K562 (cell line): ENCODE results near the gene ZNF407. TPM values are rescaled to one million over a fixed set of nuclear protein-coding genes. Genes with fewer than 3 reads are reported as not detected.

ENCODE experiments used
- ATAC-seq: fragments of 200-7000 bp; cut with Tn5 transposase; 3 replicates; pipeline ENCODE4 v1.9.1; 2020; ENCODE audit warnings: moderate library complexity
- BruUV-seq: library from RNA; stranded (reverse); fragments of 400-500 nt; replicated peaks from 2 replicates; lab custom pipeline; 2021; lab: Mats Ljungman, UMichigan
- CTCF ChIA-PET: fragments of 300-600 bp; formaldehyde crosslinking; extraction: SDS; loops from one replicate; lab custom pipeline; 2021; ENCODE audit warnings: low intra/inter-chr PET ratio; lab: Yijun Ruan, JAX
- POLR2A ChIA-PET: fragments of 300-600, 350-650 bp; sonication (Branson Sonifier 250); formaldehyde crosslinking; extraction: SDS; loops from one replicate; lab custom pipeline; 2021; ENCODE audit warnings: antibody characterized with exemption, inconsistent platforms; lab: Yijun Ruan, JAX
- DNase-seq, 4 experiments: peaks; one replicate each; pipeline versions ENCODE4 v3.0.0 to v3.0.0-alpha.2; 2011 to 2018; ENCODE audit warnings: low spot score in 3 of 4, mixed read lengths in 3 of 4; ENCODE audit errors: extremely low read depth in 1 of 4
- FAIRE-seq: peaks from 2 replicates; lab custom pipeline; 2011; peaks lifted over from hg19 to GRCh38; lab: Jason Lieb, UNC
- H2AFZ ChIP-seq: 2 replicates; pipeline ENCODE4 v1.6.0; 2011; ENCODE audit warnings: low read depth, low read length, control low read depth, inconsistent platforms
- H3K27ac ChIP-seq: fragments of 200-600 bp; 3 replicates; pipeline ENCODE4 v1.8.0; 2011; ENCODE audit warnings: low read depth, mild to moderate bottlenecking, control low read depth, inconsistent platforms, low read length, moderate library complexity, mixed read lengths; ENCODE audit errors: extremely low read depth
- H3K27me3 ChIP-seq, 2 experiments: fragments of 300-600 bp in 1 of 2; 2 replicates in 1 of 2; 3 replicates in 1 of 2; pipeline versions ENCODE4 v1.6.0 to v1.8.0; 2011; ENCODE audit warnings: inconsistent platforms in 2 of 2, low read length in 2 of 2, mild to moderate bottlenecking in 1 of 2, mixed read lengths in 1 of 2, moderate library complexity in 1 of 2; ENCODE audit not compliant: control insufficient read depth in 2 of 2, insufficient read depth in 2 of 2
- H3K36me3 ChIP-seq: fragments of 300-600 bp; 3 replicates; pipeline ENCODE4 v1.8.0; 2011; ENCODE audit warnings: mild to moderate bottlenecking, low read length, inconsistent platforms; ENCODE audit not compliant: control insufficient read depth, insufficient read depth
- H3K4me1 ChIP-seq, 2 experiments: fragments of 200-600 bp in 1 of 2; replicated peaks in 1 of 2; 2 replicates in 1 of 2; 3 replicates in 1 of 2; pipeline versions ENCODE4 v1.5.1 to v1.8.0; 2011; ENCODE audit warnings: inconsistent platforms in 2 of 2, low read length in 2 of 2, mild to moderate bottlenecking in 1 of 2, mixed read lengths in 1 of 2, moderate library complexity in 1 of 2; ENCODE audit not compliant: control insufficient read depth in 2 of 2, insufficient read depth in 2 of 2
- H3K4me2 ChIP-seq: 2 replicates; pipeline ENCODE4 v1.6.1; 2011; ENCODE audit warnings: low read length, control low read depth, inconsistent platforms, mixed read lengths; ENCODE audit not compliant: insufficient read depth
- H3K4me3 ChIP-seq: fragments of 200-600 bp; sonication (generic), shearing (Covaris generic); 2 replicates; pipeline ENCODE4 v1.5.1; 2016; ENCODE audit warnings: control low read depth, inconsistent platforms
- H3K79me2 ChIP-seq: fragments of 200-600 bp; 3 replicates; pipeline ENCODE4 v1.8.0; 2011; ENCODE audit warnings: low read length, inconsistent platforms; ENCODE audit not compliant: control insufficient read depth, insufficient read depth
- H3K9ac ChIP-seq, 2 experiments: 2 replicates each; pipeline versions ENCODE4 v1.6.0 to v1.6.1; 2011; ENCODE audit warnings: low read depth in 2 of 2, low read length in 2 of 2, control low read depth in 1 of 2, inconsistent platforms in 1 of 2, mild to moderate bottlenecking in 1 of 2, mixed read lengths in 1 of 2; ENCODE audit not compliant: insufficient read depth in 1 of 2
- H3K9me1 ChIP-seq: one replicate; pipeline ENCODE4 v1.6.0; 2011; ENCODE audit warnings: inconsistent platforms, mild to moderate bottlenecking, low read length, moderate library complexity; ENCODE audit not compliant: control insufficient read depth, insufficient read depth
- H3K9me3 ChIP-seq: replicated peaks from 2 replicates; pipeline ENCODE4 v1.5.1; 2011; ENCODE audit warnings: low read depth, low read length, inconsistent platforms; ENCODE audit not compliant: control insufficient read depth, insufficient read depth
- H4K20me1 ChIP-seq: replicated peaks from 2 replicates; pipeline ENCODE4 v1.6.1; 2011; ENCODE audit warnings: low read length, inconsistent platforms, mixed read lengths; ENCODE audit not compliant: control insufficient read depth, insufficient read depth
- BCL6 ChIP-seq: fragments of 250-450 bp; sonication (Bioruptor Pico); IDR thresholded peaks from 2 replicates; pipeline ENCODE4 v1.4.0; 2020
- DNMT1 ChIP-seq: fragments of 450-650 bp; IDR thresholded peaks from 2 replicates; pipeline ENCODE4 v1.6.1; 2016; ENCODE audit warnings: antibody characterized with exemption, mild to moderate bottlenecking
- ELK3 ChIP-seq: fragments of 450-650 bp; formaldehyde crosslinking; IDR thresholded peaks from 2 replicates; pipeline ENCODE4 v1.4.0; 2020; ENCODE audit warnings: mild to moderate bottlenecking
- ETV6 ChIP-seq, 3 experiments: fragments of 150-350 bp in 1 of 3; sonication (generic) in 1 of 3; formaldehyde crosslinking in 1 of 3; IDR thresholded peaks; 2 replicates each; pipeline versions ENCODE4 v1.6.1 to v1.8.0; 2014 to 2022; ENCODE audit warnings: borderline replicate concordance in 2 of 3, low read depth in 2 of 3, antibody characterized with exemption in 1 of 3, low read length in 1 of 3, mild to moderate bottlenecking in 1 of 3, missing genetic modification reagents in 1 of 3
- KLF10 ChIP-seq: fragments of 250-450 bp; sonication (Bioruptor Pico); IDR thresholded peaks from 2 replicates; pipeline ENCODE4 v1.6.1; 2021; ENCODE audit warnings: matching md5 sums
- MBD1 ChIP-seq: fragments of 250-450 bp; sonication (Bioruptor Pico); IDR thresholded peaks from 2 replicates; pipeline ENCODE4 v1.8.0; 2022; ENCODE audit warnings: inconsistent platforms
- SRSF1 ChIP-seq: fragments of 200-400 bp; formaldehyde crosslinking; IDR thresholded peaks from 2 replicates; pipeline ENCODE4 v1.6.1; 2017; ENCODE audit warnings: mild to moderate bottlenecking, low read depth, low read length, moderate library complexity
- TAL1 ChIP-seq: fragments of 450-650 bp; IDR thresholded peaks from 2 replicates; pipeline ENCODE4 v1.6.1; 2016; ENCODE audit warnings: mild to moderate bottlenecking
- VEZF1 ChIP-seq: fragments of 200-800 bp; sonication (Bioruptor generic); IDR thresholded peaks from 2 replicates; pipeline ENCODE4 v1.6.1; 2017; ENCODE audit warnings: missing genetic modification characterization, missing compliant biosample characterization
- ZBTB5 ChIP-seq: fragments of 450-650 bp; IDR thresholded peaks from 2 replicates; pipeline ENCODE4 v1.6.1; 2017; ENCODE audit warnings: antibody characterized with exemption
- ZFP91 ChIP-seq: sonication (generic); formaldehyde crosslinking; IDR thresholded peaks from 2 replicates; pipeline ENCODE4 v1.8.0; 2022; ENCODE audit warnings: mild to moderate bottlenecking, missing genetic modification reagents
- ZKSCAN1 ChIP-seq: fragments of 150-350 bp; IDR thresholded peaks from 2 replicates; pipeline ENCODE4 v1.6.1; 2016; ENCODE audit warnings: low read depth, low read length
- ZNF586 ChIP-seq: fragments of 450-650 bp; formaldehyde crosslinking; conservative IDR thresholded peaks from 2 replicates; pipeline ENCODE4 v1.4.0; 2020; ENCODE audit warnings: mild to moderate bottlenecking, moderate library complexity
- WGBS: fragments of 100-300 bp; shearing (Covaris generic); methylation state at CpG from one replicate; pipeline ENCODE4 v1.1.6; 2016; ENCODE audit warnings: low coverage, mixed read lengths; ENCODE audit not compliant: insufficient coverage; ENCODE audit errors: missing lambda C conversion rate; 5-methylcytosine and 5-hydroxymethylcytosine counted together
- in situ Hi-C: fragments of 300-500 bp; cut with MboI; formaldehyde crosslinking; loops from 4 replicates; pipeline ENCODE4 v1.15.0; 2018; ENCODE audit warnings: inconsistent platforms, mixed read lengths
- intact Hi-C: fragments of 100-400 bp; cut with micrococcal nuclease; formaldehyde crosslinking; loops from 2 replicates; pipeline ENCODE4 v1.14.2; 2022
- polyA plus RNA-seq, 8 experiments: library from polyadenylated mRNA; depleted of rRNA in 4 of 8; stranded (reverse) in 5 of 8; unstranded in 3 of 8; fragments of >200 nt; fragmentation: Nextera tagmentation in 2 of 8; fragmentation: Illumina TruSeq in 1 of 8; extraction: Ambion mirVana in 2 of 8; extraction: Trizol in 1 of 8; gene quantifications; 2 replicates each; pipeline versions ENCODE4 v1.2.1 to v1.2.3, GENCODE V29; 2011 to 2014; ENCODE audit warnings: inconsistent platforms in 1 of 8, missing spikeins in 1 of 8
- total RNA-seq, 7 experiments: library from RNA; depleted of rRNA in 6 of 7; stranded (reverse); fragments of >200 nt in 6 of 7; fragmentation: Illumina TruSeq in 2 of 7; extraction: Trizol in 2 of 7; gene quantifications; 2 replicates each; pipeline versions ENCODE4 v1.2.1 to v1.2.3, GENCODE V29; 2011 to 2021; ENCODE audit warnings: low replicate concordance in 1 of 7

ZNF407 gene
- total and polyA plus RNA-seq, 9 of the 15 experiments (the other 6 are each of a cell fraction or from before 2014, with no cell fraction given) = 0.21 to 5.4 (median 2.3) TPM

GRCh38 chr18:74928194-74928968 is 330.7 kb downstream of the ZNF407 start:
- ChIA-PET POLR2A (no interaction called here), CTCF (no interaction called here)
- ATAC-seq (no peak), FAIRE-seq (no peak), DNase-seq (no peak)
- intact Hi-C loops (no loop called here), in situ Hi-C loops (no loop called here)
- BruUV-seq = no TSS peak
- Histone ChIP-seq H3K9me3 (no peaks in the 10 kb centered on the region), H3K9ac (no peak overlapping the region), H3K36me3 (no peaks in the 10 kb centered on the region), H2AFZ (no peak overlapping the region), H3K79me2 (no peaks in the 10 kb centered on the region), H3K4me3 (no peak overlapping the region), H3K27ac (no peak overlapping the region), H3K9me1 (no peaks in the 10 kb centered on the region), H3K4me2 (no peak overlapping the region), H3K27me3 (no peaks in the 10 kb centered on the region), H3K4me1 (no peaks in the 10 kb centered on the region), H4K20me1 (no peaks in the 10 kb centered on the region)
- whole genome bisulfite sequencing = no CpG with 5 or more reads among the region's 4 CpGs
- no peak for TF ChIP-seq SRSF1
- no peak for TF ChIP-seq BCL6 (CRISPR knock-in tag)
- no peak for TF ChIP-seq ZKSCAN1
- TF ChIP-seq TAL1 = no peak
- no peak for TF ChIP-seq KLF10 (CRISPR knock-in tag)
- no peak for TF ChIP-seq VEZF1 (CRISPR knock-in tag)
- no peak for TF ChIP-seq ZBTB5
- no peak for TF ChIP-seq ELK3 (CRISPR knock-in tag)
- no peak for TF ChIP-seq ZNF586 (CRISPR knock-in tag)
- no peak for TF ChIP-seq ZFP91 (CRISPR knock-in tag)
- no peak for TF ChIP-seq DNMT1
- no peak for TF ChIP-seq MBD1 (CRISPR knock-in tag)
- TF ChIP-seq ETV6 (IDR thresholded peaks at IDR 0.05; ENCODE audit: borderline replicate concordance in 1 of 2, low read depth in 2 of 2, low read length in 1 of 2) = no peak
- no peak for TF ChIP-seq ETV6 (CRISPR knock-in tag; IDR thresholded peaks at IDR 0.05; ENCODE audit: borderline replicate concordance)
